Heart left ventricle (tissue), 16 donors: ENCODE results near the gene AKR1B1. TPM values are rescaled to one million over a fixed set of nuclear protein-coding genes. Genes with fewer than 3 reads are reported as not detected.

ENCODE experiments used
- ATAC-seq, 4 donors: fragments of 200-7000 bp; cut with Tn5 transposase; one replicate each; pipeline ENCODE4 v1.9.1; 2020 to 2022; ENCODE audit warnings: moderate library complexity in 4 of 4, mild to moderate bottlenecking in 3 of 4, moderate number of reproducible peaks in 1 of 4
- DNase-seq, 5 donors: peaks; one replicate each; pipeline ENCODE4 v3.0.0-alpha.2; 2020
- H3K27ac ChIP-seq, 12 donors: fragments of 200-600 bp; sonication (generic) in 4 of 12; one replicate each; pipeline versions ENCODE4 v1.5.0 to v1.8.0; 2016 to 2022; ENCODE audit warnings: mild to moderate bottlenecking in 2 of 12
- H3K27me3 ChIP-seq, 9 donors: fragments of 200-600 bp; sonication (generic) in 2 of 9; one replicate each; pipeline versions ENCODE4 v1.5.1 to v1.8.0; 2016 to 2022; ENCODE audit warnings: mild to moderate bottlenecking in 3 of 9
- H3K36me3 ChIP-seq, 9 donors: fragments of 200-600 bp; sonication (generic) in 2 of 9; one replicate each; pipeline versions ENCODE4 v1.5.0 to v1.8.0; 2018 to 2022; ENCODE audit warnings: mild to moderate bottlenecking in 2 of 9
- H3K4me1 ChIP-seq, 12 donors: fragments of 200-600 bp; sonication (generic) in 4 of 12; one replicate each; pipeline versions ENCODE4 v1.5.0 to v1.8.0; 2016 to 2022; ENCODE audit warnings: mild to moderate bottlenecking in 3 of 12
- H3K4me3 ChIP-seq, 12 donors: fragments of 200-600 bp; sonication (generic) in 4 of 12; one replicate each; pipeline versions ENCODE4 v1.5.0 to v1.8.0; 2017 to 2022; ENCODE audit warnings: mild to moderate bottlenecking in 9 of 12, moderate library complexity in 4 of 12
- H3K9me3 ChIP-seq, 12 donors: fragments of 200-600 bp; sonication (generic) in 4 of 12; one replicate each; pipeline versions ENCODE4 v1.5.0 to v1.8.0; 2016 to 2022; ENCODE audit warnings: mild to moderate bottlenecking in 1 of 12
- CTCF ChIP-seq, 12 donors: fragments of 200-600 bp; sonication (generic) in 4 of 12; IDR thresholded peaks; one replicate each; pipeline versions ENCODE4 v1.5.0 to v1.8.0; 2018 to 2022; ENCODE audit warnings: antibody characterized with exemption in 12 of 12, mild to moderate bottlenecking in 5 of 12
- POLR2A ChIP-seq, 2 donors: fragments of 450-650 bp; IDR thresholded peaks; one replicate each; pipeline ENCODE4 v1.6.1; 2017; ENCODE audit warnings: antibody characterized with exemption in 2 of 2, mild to moderate bottlenecking in 2 of 2, moderate library complexity in 2 of 2
- WGBS, 4 donors: extraction: QIAGEN DNeasy Blood & Tissue Kit in 2 of 4; methylation state at CpG; one replicate each; pipeline versions ENCODE4 v1.1.5 to v1.1.7; 2013 to 2018; 5-methylcytosine and 5-hydroxymethylcytosine counted together
- intact Hi-C, 10 donors: fragments of 100-400 bp; cut with DNase I; formaldehyde crosslinking; loops; one replicate each; pipeline versions ENCODE4 v1.11.1 to v1.14.2; 2022
- polyA plus RNA-seq, 2 donors: library from polyadenylated mRNA; stranded (reverse); fragments of 200-250 nt; gene quantifications; one replicate each; pipeline ENCODE4 v1.2.3, GENCODE V29; 2013
- total RNA-seq, 9 donors: library from RNA; depleted of rRNA in 2 of 9; stranded (reverse); fragments of >200 nt in 2 of 9; fragmentation: NEBNext Ultra II Directional in 3 of 9; extraction: Animal tissue kit (Norgen Biotek cat#: 25700) in 3 of 9; gene quantifications; one replicate each; pipeline versions ENCODE4 v1.1.0 to v1.2.4, GENCODE V29; 2016 to 2023
- donor health status: ischemic (EF 13 %, LVEDD 7.1; RV severe dilation, severe dysfunction).
- donor health status: healthy with polysubstance abuse.
- donor health status: DM: no; HTN: yes; CAD: no.
- donor health status: DM: no; HTN: no; CAD: no.
- donor health status: ischemic (EF 25% LVEDD 6.9; RV normal size, moderate dysfunction).
- donor health status: ischemic (EF 25% LVEDD 5.7; RV mildly dilated, moderate dysfunction).
- donor health status: healthy.
- donor health status: DM: yes; HTN: yes; CAD: no.
- donor health status: ischemic (EF 35%, LVEDD 5.7; RV mildly dilated, moderate dysfunction).
- donor health status: nonischemic (EF 11% LVEDD 7.7; RV severe dilation, severe dysfunction).
- donor health status: DM: yes; HTN: yes; CAD: no.
- donor health status: PGD.
- donor health status: ischemic (EF 29% LVEDD 5.4; RV normal size, mild dysfunction).
- donor health status: nonischemic (EF 23%, LVEDD 6.1; RV moderate dilation, normal function).

AKR1B1 gene
- total and polyA plus RNA-seq, 11 donors = 97.0 to 335 (median 185) TPM

GRCh38 chr7:134472572-134473244, 13.8 kb upstream of the AKR1B1 start:
- WGBS, 4 donors = 72 to 85% (median 80%) methylated on average over 2 of the region's 2 CpGs
- peak in 2 of 4 donors; percentile 47 to 65 for ATAC-seq
- intact Hi-C loops = no loop called here
- DNase-seq = no peak
- TF ChIP-seq POLR2A (IDR thresholded peaks at IDR 0.05) = no peak
- no peak for TF ChIP-seq CTCF (IDR thresholded peaks at IDR 0.05)
- Histone ChIP-seq H3K4me3 (no peak overlapping the region), H3K36me3 (no peaks in the 10 kb centered on the region), H3K9me3 (peaks cover 0 to 4% (median 0%) of the 10 kb centered on the region in 12 donors), H3K4me1 (peaks cover 0 to 9% (median 5%) of the 10 kb centered on the region in 12 donors), H3K27ac (no peak overlapping the region), H3K27me3 (no peaks in the 10 kb centered on the region)

GRCh38 chr7:134470864-134471263, 12.0 kb upstream of the AKR1B1 start:
- Histone ChIP-seq H3K4me3 (no peak overlapping the region), H3K36me3 (no peaks in the 10 kb centered on the region), H3K9me3 (peaks cover 0 to 7% (median under 1%) of the 10 kb centered on the region in 12 donors), H3K4me1 (peaks cover 0 to 9% (median 5%) of the 10 kb centered on the region in 12 donors), H3K27ac (no peak overlapping the region), H3K27me3 (no peaks in the 10 kb centered on the region)
- DNase-seq (no peak), ATAC-seq (no peak)
- intact Hi-C loops = no loop called here
- TF ChIP-seq CTCF (IDR thresholded peaks at IDR 0.05) (no peak), POLR2A (IDR thresholded peaks at IDR 0.05) (no peak)
- WGBS, 4 donors = 92 to 99% (median 96%) methylated on average over 3 to 4 of the region's 4 CpGs

DNA sequence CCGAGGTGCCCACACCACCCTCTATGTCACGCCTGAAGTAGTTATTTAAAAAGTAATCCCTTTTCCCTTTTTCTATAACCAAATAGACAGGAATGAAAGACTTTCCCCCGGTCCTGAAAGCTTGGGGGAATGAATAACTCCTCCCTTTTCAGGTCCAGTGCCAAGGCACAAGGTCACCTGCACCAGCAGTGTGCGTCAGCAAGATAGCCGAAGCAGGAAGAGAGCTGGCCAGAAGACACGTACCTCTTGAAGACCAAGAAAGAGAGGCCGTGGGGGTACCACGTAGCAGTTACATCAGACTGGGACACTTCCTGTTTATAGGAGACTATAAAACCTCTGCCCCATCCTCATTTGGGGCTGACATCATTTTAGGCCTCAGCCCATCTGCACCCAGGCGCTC, 10.7 kb upstream of the AKR1B1 start:
- H3K4me1 ChIP-seq = peaks cover 0 to 9% (median 5%) of the 10 kb centered on the region in 12 donors
- H3K36me3 ChIP-seq = no peaks in the 10 kb centered on the region
- WGBS, 4 donors = 52 to 68% (median 57%) methylated on average over 9 of the region's 9 CpGs
- peaks cover 0 to 19% (median 8%) of the 10 kb centered on the region in 12 donors for H3K9me3 ChIP-seq
- no peak overlapping the region for H3K4me3 ChIP-seq
- TF ChIP-seq POLR2A (IDR thresholded peaks at IDR 0.05) = no peak
- no peak for TF ChIP-seq CTCF (IDR thresholded peaks at IDR 0.05)
- intact Hi-C loops = no loop called here
- H3K27ac ChIP-seq = no peak overlapping the region
- DNase-seq (peak in 2 of 5 donors; percentile 41 to 71), ATAC-seq (peak in 3 of 4 donors; percentile 47 to 77 (median 74))
- no peaks in the 10 kb centered on the region for H3K27me3 ChIP-seq

DNA sequence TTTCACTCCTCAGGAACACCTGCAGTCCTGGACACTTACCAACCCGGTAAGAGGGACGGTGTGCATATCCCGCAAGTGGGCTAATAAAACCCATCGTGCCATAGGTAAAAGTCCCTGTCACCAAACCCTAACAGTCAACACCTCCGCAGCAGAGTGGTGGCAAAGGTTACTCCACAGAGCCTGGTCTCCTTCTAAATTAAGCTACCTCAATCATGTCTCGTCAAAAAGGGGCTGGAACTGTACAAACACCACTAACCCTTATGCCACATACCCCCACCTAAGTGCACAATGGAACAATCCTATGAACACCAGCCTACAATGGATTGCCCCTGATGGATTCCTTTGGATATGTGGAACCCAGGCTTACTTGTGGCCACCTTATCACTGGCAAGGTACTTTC, 9.6 kb upstream of the AKR1B1 start:
- ATAC-seq (no peak), DNase-seq (no peak)
- TF ChIP-seq CTCF (IDR thresholded peaks at IDR 0.05) (no peak), POLR2A (IDR thresholded peaks at IDR 0.05) (no peak)
- 87 to 92% (median 88%) methylated on average over 5 to 6 of the region's 6 CpGs for whole genome bisulfite sequencing, 4 donors
- H3K9me3 ChIP-seq = peaks cover 0 to 27% (median 9%) of the 10 kb centered on the region in 12 donors
- no peak overlapping the region for H3K27ac ChIP-seq
- peaks cover 0 to 9% (median 5%) of the 10 kb centered on the region in 12 donors for H3K4me1 ChIP-seq
- intact Hi-C loops = no loop called here
- no peaks in the 10 kb centered on the region for H3K27me3 ChIP-seq
- no peak overlapping the region for H3K4me3 ChIP-seq
- no peaks in the 10 kb centered on the region for H3K36me3 ChIP-seq
